IPS-20b (cell line): ENCODE measurements around the gene HPCA.

Experiments used
- H3K27ac ChIP-seq: one replicate; pipeline ENCODE4 v1.5.1; 2013; ENCODE audit warnings: low read length
- H3K27me3 ChIP-seq: 2 replicates; pipeline ENCODE4 v1.6.1; 2013; ENCODE audit warnings: mild to moderate bottlenecking, low read length, inconsistent platforms; ENCODE audit not compliant: insufficient read depth
- H3K36me3 ChIP-seq: 2 replicates; pipeline ENCODE4 v1.6.1; 2013; ENCODE audit warnings: low read depth, mild to moderate bottlenecking, inconsistent platforms, low read length, moderate library complexity; ENCODE audit not compliant: insufficient read depth
- H3K4me1 ChIP-seq: 2 replicates; pipeline ENCODE4 v1.6.1; 2013; ENCODE audit warnings: mild to moderate bottlenecking, control low read depth, inconsistent platforms, low read length, moderate library complexity; ENCODE audit not compliant: insufficient read depth
- H3K4me3 ChIP-seq: 2 replicates; pipeline ENCODE4 v1.5.1; 2013; ENCODE audit warnings: mild to moderate bottlenecking, low read length, inconsistent platforms
- H3K9ac ChIP-seq: 2 replicates; pipeline ENCODE4 v1.6.1; 2013; ENCODE audit warnings: low read depth, mild to moderate bottlenecking, inconsistent platforms, low read length, moderate library complexity
- H3K9me3 ChIP-seq: 2 replicates; pipeline ENCODE4 v1.6.1; 2013; ENCODE audit warnings: mild to moderate bottlenecking, low read depth, low read length, inconsistent platforms; ENCODE audit not compliant: insufficient read depth

HPCA gene

GRCh38 chr1:32864375-32865019 is 21.8 kb upstream of the HPCA start:
- no peak overlapping the region for H3K4me3 ChIP-seq
- H3K27ac ChIP-seq, result no peak overlapping the region
- H3K9me3 ChIP-seq, result no peaks in the 10 kb centered on the region
- H3K27me3 ChIP-seq, result peaks cover 13% of the 10 kb centered on the region
- H3K9ac ChIP-seq, result no peak overlapping the region
- H3K4me1 ChIP-seq, result peaks cover 2% of the 10 kb centered on the region; the same call in 1 of the 2 replicates
- peaks cover 17% of the 10 kb centered on the region for H3K36me3 ChIP-seq

- H3K36me3 ChIP-seq, result peaks cover 17% of the 10 kb centered on the region
- no peak overlapping the region for H3K4me3 ChIP-seq
- peaks cover 6% of the 10 kb centered on the region for H3K4me1 ChIP-seq
- no peak overlapping the region for H3K9ac ChIP-seq
- no peaks in the 10 kb centered on the region for H3K9me3 ChIP-seq
- H3K27ac ChIP-seq, result no peak overlapping the region
- peaks cover 24% of the 10 kb centered on the region for H3K27me3 ChIP-seq
Observed at GRCh38 chr1:32865639-32866405, 20.5 kb upstream of the HPCA start.

- peaks cover 37% of the 10 kb centered on the region for H3K27me3 ChIP-seq
- no peak overlapping the region for H3K4me3 ChIP-seq
- H3K36me3 ChIP-seq, result peaks cover 11% of the 10 kb centered on the region
- no peak overlapping the region for H3K9ac ChIP-seq
- no peaks in the 10 kb centered on the region for H3K9me3 ChIP-seq
- H3K27ac ChIP-seq, result no peak overlapping the region
- peaks cover 14% of the 10 kb centered on the region for H3K4me1 ChIP-seq
Observed at GRCh38 chr1:32867151-32867550, 19.1 kb upstream of the HPCA start.

GRCh38 chr1:32867671-32868070 is 18.6 kb upstream of the HPCA start:
- Histone ChIP-seq H3K36me3 (peaks cover 6% of the 10 kb centered on the region), H3K9me3 (no peaks in the 10 kb centered on the region), H3K4me1 (peaks cover 15% of the 10 kb centered on the region), H3K4me3 (no peak overlapping the region), H3K9ac (no peak overlapping the region), H3K27ac (no peak overlapping the region), H3K27me3 (peaks cover 39% of the 10 kb centered on the region)

GRCh38 chr1:32868085-32868484 is 18.2 kb upstream of the HPCA start:
- Histone ChIP-seq H3K9ac (no peak overlapping the region), H3K9me3 (no peaks in the 10 kb centered on the region)

GRCh38 chr1:32868806-32869455 is 17.4 kb upstream of the HPCA start:
- no peaks in the 10 kb centered on the region for H3K36me3 ChIP-seq
- peaks cover 39% of the 10 kb centered on the region for H3K27me3 ChIP-seq
- H3K9ac ChIP-seq, result no peak overlapping the region
- no peak overlapping the region for H3K27ac ChIP-seq
- H3K4me1 ChIP-seq, result peaks cover 15% of the 10 kb centered on the region
- no peak overlapping the region for H3K4me3 ChIP-seq
- H3K9me3 ChIP-seq, result no peaks in the 10 kb centered on the region

More at GRCh38 chr1:32868085-32868484, 18.2 kb upstream of the HPCA start:
- H3K27ac ChIP-seq, result no peak overlapping the region
- H3K27me3 ChIP-seq, result peaks cover 39% of the 10 kb centered on the region
- H3K4me3 ChIP-seq, result no peak overlapping the region
- H3K36me3 ChIP-seq, result peaks cover 2% of the 10 kb centered on the region
- H3K4me1 ChIP-seq, result peaks cover 15% of the 10 kb centered on the region

GRCh38 chr1:32869923-32870614 is 16.2 kb upstream of the HPCA start:
- Histone ChIP-seq H3K27me3 (peaks cover 39% of the 10 kb centered on the region), H3K27ac (no peak overlapping the region), H3K9me3 (no peaks in the 10 kb centered on the region), H3K4me3 (peak overlapping the region; percentile 57), H3K36me3 (no peaks in the 10 kb centered on the region), H3K9ac (no peak overlapping the region), H3K4me1 (peaks cover 15% of the 10 kb centered on the region)

GRCh38 chr1:32870615-32871363 is 15.5 kb upstream of the HPCA start, which contains the start of gene FNDC5:
FNDC5 (minus strand) TSS chr1:32870912.
- Histone ChIP-seq H3K27ac (no peak within 1 kb of the TSS), H3K9ac (peak within 1 kb of the TSS; percentile 25; the same call in 1 of the 2 replicates), H3K9me3 (no peaks in the 10 kb centered on the region), H3K4me1 (peaks cover 15% of the 10 kb centered on the region), H3K27me3 (peaks cover 39% of the 10 kb centered on the region), H3K4me3 (peak within 1 kb of the TSS; percentile 65), H3K36me3 (no peaks in the 10 kb centered on the region)

GRCh38 chr1:32871364-32872191 is 14.7 kb upstream of the HPCA start:
- H3K4me1 ChIP-seq, result peaks cover 20% of the 10 kb centered on the region
- peak overlapping the region; percentile 25; the same call in 1 of the 2 replicates for H3K9ac ChIP-seq
- H3K4me3 ChIP-seq, result peak overlapping the region; percentile 65
- H3K27ac ChIP-seq, result no peak overlapping the region
- H3K36me3 ChIP-seq, result no peaks in the 10 kb centered on the region
- H3K27me3 ChIP-seq, result peaks cover 39% of the 10 kb centered on the region
- no peaks in the 10 kb centered on the region for H3K9me3 ChIP-seq

- H3K4me1 ChIP-seq, result peaks cover 20% of the 10 kb centered on the region
- H3K9me3 ChIP-seq, result no peaks in the 10 kb centered on the region
- H3K36me3 ChIP-seq, result no peaks in the 10 kb centered on the region
- H3K4me3 ChIP-seq, result peak overlapping the region; percentile 26; the same call in 1 of the 2 replicates
- H3K9ac ChIP-seq, result no peak overlapping the region
- no peak overlapping the region for H3K27ac ChIP-seq
- peaks cover 39% of the 10 kb centered on the region for H3K27me3 ChIP-seq
Observed at GRCh38 chr1:32872192-32872460, 14.2 kb upstream of the HPCA start.
